Peyer's patch (tissue), 4 donors: Measurements from ENCODE around the gene CCNC.

Experiments
- POLR2A ChIP-seq, 2 donors: fragments of 450-650 bp; IDR thresholded peaks; one replicate each; pipeline ENCODE4 v1.5.1; 2017; ENCODE audit warnings: antibody characterized with exemption in 2 of 2, mild to moderate bottlenecking in 2 of 2, moderate library complexity in 2 of 2
- TF ChIP-seq, protein P1 (sequence below), 6 experiments: fragments of 450-650 bp in 4 of 6; fragments of 200-600 bp in 2 of 6; sonication (generic) in 1 of 6; IDR thresholded peaks; one replicate each; pipeline ENCODE4 v1.5.1; 2017 to 2019; ENCODE audit warnings: antibody characterized with exemption in 6 of 6, mild to moderate bottlenecking in 3 of 6, moderate library complexity in 1 of 6

DNA sequence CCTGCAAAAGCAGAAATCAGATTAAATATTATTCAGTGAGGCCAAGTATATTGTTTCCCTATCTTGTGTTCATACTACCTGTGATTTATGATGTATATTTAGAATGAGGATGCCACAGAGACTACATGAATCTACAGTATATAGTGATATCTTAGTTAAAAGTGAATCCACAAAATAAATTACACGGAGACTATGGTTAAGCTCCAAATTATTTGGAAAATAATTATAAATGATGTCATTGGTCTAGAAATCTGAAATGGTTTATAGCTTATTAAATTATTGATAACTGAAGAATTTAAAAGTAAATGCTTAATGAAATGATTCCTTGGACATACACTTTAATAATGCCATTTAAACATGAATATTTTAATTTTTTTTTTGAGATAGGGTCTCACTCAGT is 49.0 kb downstream of the CCNC start:
- TF ChIP-seq POLR2A (IDR thresholded peaks at IDR 0.05), result no peak
- TF ChIP-seq, protein P1, sequence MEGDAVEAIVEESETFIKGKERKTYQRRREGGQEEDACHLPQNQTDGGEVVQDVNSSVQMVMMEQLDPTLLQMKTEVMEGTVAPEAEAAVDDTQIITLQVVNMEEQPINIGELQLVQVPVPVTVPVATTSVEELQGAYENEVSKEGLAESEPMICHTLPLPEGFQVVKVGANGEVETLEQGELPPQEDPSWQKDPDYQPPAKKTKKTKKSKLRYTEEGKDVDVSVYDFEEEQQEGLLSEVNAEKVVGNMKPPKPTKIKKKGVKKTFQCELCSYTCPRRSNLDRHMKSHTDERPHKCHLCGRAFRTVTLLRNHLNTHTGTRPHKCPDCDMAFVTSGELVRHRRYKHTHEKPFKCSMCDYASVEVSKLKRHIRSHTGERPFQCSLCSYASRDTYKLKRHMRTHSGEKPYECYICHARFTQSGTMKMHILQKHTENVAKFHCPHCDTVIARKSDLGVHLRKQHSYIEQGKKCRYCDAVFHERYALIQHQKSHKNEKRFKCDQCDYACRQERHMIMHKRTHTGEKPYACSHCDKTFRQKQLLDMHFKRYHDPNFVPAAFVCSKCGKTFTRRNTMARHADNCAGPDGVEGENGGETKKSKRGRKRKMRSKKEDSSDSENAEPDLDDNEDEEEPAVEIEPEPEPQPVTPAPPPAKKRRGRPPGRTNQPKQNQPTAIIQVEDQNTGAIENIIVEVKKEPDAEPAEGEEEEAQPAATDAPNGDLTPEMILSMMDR (IDR thresholded peaks at IDR 0.05), result no peak
